ENCODE results near the gene AFAP1L1.

Gene AFAP1L1

DNA sequence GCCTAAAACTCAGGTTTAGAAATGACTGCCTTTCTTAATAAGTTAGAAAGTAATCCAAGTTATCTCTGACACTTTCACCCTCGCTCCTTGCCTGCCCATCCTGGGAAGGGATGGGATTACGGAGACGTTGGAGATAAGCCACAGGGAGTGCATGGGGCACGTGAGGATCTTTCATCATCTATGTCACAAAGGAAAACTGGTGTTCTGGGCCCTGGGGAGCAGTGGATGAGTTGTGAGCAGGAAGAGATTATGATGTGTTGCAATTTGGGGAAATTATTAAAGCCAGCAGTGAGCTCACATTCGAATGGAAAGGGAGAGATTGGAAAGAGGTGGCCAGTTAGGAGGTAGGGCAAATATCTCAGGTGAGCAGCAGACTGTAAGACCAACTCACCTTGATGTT lies 12.8 kb downstream of the AFAP1L1 start:
- DNase-seq (ENCODE audit: low spot score) = no peak

DNA sequence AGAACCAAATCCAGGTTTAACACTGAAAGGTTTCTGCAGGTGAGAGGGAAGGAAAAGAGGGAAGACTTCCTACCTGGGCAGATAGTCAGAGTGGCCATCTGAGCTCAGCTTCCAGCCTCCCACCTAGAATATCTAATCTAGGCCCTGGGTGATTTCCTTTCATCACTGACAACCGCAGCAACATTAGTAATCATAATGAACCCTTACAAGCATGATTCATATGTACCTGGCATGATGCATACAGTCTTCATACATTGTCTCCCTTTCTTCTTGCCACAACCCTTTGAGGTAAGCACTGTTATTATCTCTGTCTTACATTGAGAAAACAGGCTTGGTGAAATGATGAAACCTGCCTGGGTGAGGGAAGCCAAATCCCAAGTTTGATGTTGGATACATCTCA lies 13.5 kb downstream of the AFAP1L1 start:
- DNase-seq (ENCODE audit: low spot score) = no peak

DNA sequence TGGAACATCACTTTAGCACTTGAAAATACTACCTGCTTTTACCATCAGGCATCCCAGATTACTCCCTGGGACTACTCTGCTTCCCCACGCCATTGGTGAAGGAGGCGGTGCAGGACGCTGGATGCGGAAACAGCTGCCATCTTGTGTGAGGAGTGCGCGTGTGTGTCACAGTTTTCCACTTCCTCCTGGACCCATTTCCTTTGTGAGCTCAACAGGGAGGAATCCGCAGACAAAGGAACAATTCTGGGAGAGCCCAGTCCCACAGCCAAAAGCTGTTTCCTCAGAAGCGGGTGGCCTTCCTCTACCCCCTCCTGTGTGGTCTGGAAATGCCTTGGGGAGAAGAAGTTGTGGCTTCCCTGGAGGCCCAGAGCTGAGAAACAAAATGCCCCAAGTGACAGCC lies 16.8 kb downstream of the AFAP1L1 start:
- no peak for DNase-seq (ENCODE audit: low spot score)

DNA sequence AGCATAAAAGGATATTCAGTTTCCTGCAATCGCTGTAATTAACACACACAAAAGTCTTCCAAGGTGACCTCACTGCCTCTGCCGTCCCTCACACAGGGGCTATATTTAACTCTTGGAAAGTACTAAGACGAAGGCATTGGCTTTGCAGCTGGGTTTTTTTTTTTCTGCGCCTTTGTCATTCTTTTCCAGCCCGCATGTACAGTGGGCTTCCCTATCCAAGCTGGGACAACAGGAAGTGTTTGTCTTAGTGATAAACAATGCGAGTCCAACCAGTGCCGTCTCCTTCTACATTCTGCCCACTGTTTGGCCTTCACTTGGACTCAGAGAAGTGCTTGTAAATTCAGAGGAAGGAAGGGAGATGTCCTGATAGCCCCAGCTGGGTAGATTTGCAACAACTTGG lies 17.6 kb downstream of the AFAP1L1 start:
- no peak for DNase-seq (ENCODE audit: low spot score)

DNA sequence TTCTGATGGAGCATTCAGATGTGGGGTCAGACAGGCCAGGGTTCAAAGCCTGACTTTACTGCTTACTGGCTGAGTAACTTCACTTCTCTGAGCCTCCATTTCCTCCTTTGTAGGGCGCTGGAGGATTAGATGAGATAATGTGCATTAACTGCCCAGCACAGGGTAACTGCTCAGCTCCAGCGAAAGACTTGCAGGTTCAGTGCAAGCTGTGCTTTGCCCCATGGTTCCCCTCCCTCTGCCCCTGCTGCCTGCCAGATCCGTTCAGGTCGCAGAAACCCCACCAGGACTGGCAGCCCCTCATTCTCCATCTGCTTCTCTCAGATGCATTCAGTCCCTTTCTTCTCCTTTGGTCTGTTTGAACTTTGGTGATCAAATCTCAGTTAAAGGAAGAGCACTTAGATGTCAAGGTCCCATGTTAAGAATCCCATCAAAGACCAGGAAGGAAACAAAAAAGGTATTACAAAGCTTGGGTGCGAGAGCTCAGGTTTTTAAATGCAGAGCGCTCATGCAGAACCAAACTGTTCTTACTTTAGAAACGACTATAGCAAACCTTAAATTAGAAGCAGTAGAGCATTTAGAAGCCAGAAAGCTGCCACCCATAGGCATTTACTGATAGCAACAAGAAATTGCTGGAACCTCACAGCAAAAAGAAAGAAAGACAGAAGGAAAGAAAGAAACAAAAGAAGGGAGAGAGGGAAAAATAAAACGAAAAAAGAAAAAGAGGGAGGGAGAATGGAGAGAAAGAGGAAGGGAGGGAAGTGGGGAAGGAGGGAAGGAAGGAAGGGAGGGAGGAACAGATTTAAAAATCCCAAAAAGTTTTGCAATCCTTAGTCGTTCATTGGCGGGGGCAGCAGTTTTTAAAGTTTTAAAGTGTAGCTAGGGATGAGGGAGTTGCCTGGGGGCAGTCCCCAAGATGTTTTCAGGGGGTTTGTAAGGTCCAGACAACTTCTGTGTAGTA lies 23.5 kb downstream of the AFAP1L1 start:
- no peak for DNase-seq (ENCODE audit: low spot score)

DNA sequence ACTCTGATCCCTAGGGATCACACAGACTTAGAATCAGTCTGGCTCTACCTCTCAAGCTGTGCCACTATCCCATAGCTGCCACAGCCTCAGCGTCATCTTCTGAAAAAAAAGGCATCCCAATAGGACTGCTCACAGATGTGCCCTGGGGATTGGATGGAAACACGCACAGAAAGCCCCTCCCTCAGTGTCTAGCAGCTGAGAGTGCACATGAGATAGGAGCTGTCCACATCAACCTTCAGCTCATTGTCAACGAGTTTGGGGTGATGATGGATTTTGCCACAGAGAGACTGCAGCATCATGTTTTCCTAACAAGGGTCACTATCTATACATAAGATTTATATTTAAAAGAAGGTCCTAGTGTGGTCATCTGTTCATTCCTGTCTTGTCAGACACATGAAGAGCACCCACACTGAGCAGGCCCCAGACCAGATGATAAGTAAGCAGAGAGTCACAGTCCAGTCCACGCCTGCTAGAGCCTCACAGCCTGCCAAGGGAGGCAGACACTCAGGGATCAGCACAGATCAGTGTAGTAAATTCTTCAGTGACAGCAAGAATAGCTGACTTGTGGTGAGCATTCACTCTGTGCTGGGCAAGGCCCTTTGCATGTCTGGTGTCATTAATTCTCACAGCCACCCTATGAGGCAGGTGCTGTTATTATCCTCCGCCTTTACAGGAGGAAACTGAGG lies 25.8 kb downstream of the AFAP1L1 start:
- DNase-seq (ENCODE audit: low spot score) = no peak

DNA sequence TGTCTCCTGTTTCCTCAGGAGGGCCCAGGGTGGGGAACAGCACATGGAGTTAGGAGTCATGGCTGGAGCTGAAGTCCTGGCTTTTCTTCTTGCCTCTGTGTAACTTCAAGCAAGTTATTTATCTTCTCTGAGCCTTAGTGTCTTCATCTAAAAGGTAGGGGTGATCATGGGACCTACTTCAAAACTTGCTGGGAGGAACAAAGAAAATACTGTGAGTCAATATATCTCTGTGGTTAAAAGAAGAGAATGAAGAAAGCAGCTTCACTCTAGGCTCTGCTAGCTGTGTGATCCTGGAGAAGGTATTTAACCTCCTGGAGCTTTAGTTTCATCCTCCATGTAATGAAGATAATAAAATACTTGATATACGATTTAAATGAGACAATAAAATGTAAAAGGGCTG lies 26.5 kb downstream of the AFAP1L1 start:
- no peak for DNase-seq (ENCODE audit: low spot score)

DNA sequence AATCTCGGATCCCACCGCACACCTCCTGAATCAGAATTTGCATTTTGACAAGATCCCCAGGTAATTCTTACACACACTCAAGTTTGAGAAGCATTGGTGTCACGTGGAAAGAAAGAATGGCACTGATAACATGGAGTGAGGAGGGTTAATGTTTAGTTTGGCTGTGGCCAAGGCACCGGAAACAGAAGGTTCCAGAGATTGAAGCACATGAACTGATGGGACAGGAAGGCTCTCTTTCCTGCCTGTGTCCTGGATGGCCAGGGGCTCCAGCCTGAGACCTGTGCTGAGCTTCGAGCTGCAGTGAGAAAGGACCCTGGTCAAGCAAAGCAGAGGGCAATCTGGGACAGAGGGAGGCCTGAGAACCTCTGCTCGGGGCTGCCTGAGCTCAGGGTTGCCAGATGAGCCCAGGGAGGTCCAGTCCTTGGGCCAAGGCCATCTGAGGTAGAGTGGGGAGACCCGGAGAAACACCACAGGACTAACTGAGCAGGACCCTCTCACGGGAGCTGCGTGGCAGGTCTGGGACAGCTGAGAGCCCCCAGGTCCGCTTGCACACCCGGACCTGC lies 27.3 kb downstream of the AFAP1L1 start:
- no peak for DNase-seq (ENCODE audit: low spot score)

DNA sequence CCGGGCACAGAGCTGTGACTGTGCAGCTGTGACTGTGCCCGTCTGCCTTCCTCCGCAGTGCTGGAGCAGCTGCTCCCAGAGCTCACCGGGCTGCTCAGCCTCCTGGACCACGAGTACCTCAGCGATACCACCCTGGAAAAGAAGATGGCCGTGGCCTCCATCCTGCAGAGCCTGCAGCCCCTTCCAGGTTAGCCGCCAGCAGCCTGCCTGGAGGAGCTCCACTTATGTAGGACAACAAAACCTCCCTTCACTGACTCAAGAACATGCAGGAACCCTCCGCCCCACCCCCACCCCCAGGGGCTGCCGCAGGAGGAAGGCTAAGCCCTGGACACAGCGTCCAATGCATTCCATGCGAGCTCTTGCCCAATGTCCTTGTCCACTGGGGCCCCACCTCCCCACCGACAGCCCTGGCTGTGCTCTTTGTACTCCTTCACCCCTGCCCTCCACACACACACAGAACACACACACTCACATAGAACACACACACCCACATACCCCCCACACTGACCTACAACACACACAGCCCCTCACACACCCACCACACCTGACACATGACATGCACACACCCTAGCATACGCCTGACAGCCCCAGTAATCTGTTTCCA lies 27.9 kb downstream of the AFAP1L1 start:
- DNase-seq (ENCODE audit: low spot score) = no peak

DNA sequence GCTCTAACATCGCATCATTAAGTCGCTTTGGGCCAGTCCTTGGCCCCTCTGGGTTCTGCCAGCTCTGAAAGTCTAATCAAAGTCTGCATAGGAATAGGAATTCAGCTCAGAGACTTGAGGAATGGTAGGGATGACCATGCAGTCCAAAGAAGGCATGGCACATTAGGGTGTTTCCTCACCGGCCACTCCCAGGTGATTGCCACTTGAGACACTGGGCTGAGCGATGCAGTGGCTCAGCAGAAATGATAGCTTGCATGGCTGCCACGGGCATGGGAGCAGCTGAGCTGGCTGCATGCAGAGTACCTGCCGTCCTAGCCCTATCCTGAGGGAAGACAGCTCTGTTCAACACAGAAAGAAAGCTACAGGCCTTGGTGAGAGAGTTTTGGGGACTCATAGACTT lies 28.8 kb downstream of the AFAP1L1 start:
- DNase-seq (ENCODE audit: low spot score) = no peak

DNA sequence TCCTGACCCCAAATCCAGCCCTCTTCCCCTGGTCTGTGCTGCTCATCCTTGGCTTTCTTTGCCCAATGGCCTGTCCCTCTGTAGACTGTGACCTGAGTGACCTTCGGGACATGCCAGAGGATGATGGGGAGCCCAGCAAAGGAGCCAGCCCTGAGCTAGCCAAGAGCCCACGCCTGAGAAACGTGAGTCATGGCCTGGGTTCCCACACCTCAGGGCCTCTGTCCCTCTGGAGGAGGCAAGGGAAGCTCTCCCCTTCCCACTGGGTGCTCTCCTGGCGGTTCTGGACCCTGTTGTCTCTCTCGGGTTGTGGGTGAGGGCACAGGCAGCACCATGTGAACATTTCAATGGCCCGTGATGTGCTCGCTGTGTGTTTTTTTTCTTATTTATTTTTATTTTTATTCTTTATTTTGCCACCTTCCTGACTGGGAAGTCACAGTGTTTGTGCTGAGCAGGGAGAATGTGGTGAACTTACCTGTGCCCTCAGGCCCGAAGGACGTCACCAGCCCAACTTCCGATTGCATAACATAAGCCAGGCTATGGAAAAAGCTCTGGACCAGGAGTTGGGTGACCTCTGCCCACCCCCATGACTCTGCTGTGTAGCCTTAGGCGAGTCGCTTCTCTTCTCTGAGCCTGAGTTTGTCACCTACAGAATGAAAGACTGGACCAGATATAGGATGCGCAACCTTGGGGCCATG lies 29.5 kb downstream of the AFAP1L1 start:
- no peak for DNase-seq (ENCODE audit: low spot score)

DNA sequence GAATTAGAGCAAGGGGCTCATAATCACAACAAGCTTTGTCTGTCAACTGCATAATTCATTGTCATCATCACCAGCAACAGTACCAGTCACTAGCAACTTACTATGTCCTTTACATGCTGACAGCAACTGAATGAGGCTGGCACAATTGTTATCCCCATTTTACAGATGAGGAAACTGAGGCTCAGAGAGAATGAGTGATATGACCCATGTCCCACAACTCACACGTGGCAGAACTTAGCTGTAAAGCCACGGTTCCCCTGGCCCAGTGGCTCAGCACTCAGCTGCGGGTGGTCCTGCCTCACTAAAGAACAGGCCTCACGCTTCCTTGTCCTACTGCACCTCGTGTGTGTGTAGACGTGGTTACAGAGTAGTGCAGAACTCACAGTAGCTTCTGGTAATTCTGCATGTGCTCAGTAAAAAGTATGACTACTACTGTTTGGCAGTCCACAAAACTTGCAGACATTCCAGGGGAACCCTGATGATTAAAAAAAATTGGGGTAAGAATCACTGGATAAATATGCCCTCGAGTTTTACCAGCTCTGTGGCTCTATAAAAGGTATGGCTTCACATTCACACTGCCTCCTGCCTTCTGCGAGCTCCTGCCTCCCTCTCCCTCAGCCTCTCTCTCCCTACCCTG lies 30.2 kb downstream of the AFAP1L1 start:
- no peak for DNase-seq (ENCODE audit: low spot score)

DNA sequence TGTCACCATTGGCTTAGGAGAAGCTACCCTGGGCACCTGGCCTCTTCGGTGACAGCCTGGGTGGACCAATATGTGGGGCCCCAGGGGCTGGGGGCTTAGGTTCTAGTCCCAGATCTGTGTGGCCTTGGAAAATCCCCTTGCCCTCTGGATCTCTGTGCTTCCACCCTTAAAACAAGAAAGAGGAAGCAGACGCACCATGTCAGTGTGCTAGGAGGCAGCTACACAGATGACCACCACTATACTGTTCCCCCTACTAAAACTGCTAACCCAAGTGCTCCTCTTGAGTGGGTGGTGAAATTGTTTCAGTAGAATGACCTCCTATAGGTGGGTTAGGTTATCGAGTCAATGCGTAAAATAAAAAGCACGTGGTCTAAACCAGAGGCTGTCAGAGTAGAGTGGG lies 31.0 kb downstream of the AFAP1L1 start:
- DNase-seq (ENCODE audit: low spot score) = no peak

DNA sequence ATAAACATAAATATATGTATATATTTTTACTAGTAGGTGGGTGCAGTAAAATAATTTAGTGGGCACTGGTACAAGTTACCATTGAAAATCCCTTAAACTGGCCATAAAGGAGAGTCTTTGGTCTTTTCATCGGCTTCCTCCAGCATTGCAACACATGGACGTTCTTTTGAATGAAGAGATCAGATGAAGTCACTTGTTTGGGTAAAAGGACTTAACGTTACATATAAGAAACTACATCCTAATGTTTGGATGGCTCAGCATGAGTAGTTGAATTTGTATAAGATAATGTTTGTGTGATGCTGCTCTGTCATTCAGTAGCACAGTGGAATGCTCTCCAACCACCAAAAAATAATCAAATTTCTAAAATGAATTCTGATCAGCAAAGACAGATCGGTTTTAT lies 31.6 kb downstream of the AFAP1L1 start:
- no peak for DNase-seq (ENCODE audit: low spot score)

DNA sequence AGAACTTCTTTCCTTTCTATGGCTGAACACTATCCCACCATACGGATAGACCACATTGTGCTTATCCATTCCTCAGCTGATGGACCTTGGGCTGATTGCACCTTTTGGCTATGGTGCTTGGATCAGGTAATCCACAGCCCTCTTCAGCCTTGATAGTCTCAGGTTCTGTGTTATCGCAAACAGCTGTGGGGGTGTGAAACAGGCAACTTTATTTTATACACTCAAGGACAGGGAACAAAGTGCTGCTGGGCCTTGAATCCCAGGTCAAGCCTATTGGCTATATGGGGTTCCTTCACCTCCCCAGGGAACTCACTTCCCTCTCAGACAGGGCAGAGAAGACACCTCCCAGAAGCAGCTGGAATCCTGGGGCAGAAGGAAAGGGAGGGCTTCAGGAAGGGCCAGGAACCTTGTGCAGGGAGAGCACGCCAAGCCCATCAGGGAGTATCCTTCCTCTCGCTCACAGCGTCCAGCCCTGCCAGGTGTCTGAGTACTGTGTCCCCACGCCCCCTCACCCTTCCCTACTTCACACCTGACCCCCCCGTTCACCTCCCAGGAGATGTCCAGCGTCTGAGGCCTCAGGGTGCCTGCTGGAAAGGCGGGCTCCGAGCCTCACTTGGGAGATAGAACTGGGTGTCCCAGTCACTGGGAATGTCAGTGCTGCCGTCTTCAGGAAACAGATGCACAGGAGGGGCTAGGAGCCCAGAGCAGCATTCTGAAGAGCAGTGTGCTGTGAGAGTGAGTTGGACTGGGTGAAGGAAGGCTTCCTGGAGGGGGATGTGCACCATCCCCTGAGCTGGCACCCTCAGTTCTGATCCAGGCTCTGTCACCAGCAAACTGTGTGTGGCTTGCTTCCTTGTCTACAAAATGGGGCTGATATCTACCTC lies 32.8 kb downstream of the AFAP1L1 start:
- DNase-seq (ENCODE audit: low spot score) = no peak

DNA sequence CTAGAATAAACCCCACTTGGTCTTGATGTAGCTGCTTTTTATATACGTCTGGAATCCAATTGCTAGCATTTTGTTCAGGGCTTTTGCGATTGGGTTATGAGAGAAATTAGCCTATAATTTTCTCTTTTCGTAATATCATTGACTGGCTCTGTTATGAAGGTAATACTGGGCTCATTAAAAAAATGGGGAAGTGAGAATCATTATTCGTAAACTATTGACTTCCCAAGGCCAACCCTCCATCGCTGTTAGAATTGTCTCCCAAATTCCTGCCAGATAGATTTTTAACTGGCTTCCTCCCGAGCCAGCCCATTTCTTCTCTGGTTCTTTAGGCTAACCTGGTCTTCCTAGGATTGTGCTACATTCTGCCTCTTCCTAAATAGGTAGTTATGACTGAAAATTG lies 37.7 kb downstream of the AFAP1L1 start:
- no peak for DNase-seq (ENCODE audit: low spot score)

DNA sequence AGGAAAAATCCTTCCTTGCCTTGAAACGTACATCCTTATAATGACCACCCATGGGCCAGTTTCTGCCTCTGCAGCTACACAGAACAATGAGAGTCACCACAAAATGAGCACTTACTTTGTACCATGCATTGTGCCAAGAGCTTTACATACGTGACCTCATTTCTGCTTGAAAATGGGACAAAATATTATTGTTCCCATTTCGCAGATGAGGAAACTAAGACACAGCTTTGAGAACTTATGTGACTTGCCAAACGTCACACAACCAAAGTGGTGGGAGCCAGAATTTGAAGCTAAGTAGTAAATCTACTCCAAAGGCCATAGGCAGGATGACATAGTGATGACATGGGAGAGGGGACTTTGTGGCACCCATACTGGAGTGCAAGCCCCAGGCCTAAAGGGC lies 38.8 kb downstream of the AFAP1L1 start:
- no peak for DNase-seq (ENCODE audit: low spot score)

DNA sequence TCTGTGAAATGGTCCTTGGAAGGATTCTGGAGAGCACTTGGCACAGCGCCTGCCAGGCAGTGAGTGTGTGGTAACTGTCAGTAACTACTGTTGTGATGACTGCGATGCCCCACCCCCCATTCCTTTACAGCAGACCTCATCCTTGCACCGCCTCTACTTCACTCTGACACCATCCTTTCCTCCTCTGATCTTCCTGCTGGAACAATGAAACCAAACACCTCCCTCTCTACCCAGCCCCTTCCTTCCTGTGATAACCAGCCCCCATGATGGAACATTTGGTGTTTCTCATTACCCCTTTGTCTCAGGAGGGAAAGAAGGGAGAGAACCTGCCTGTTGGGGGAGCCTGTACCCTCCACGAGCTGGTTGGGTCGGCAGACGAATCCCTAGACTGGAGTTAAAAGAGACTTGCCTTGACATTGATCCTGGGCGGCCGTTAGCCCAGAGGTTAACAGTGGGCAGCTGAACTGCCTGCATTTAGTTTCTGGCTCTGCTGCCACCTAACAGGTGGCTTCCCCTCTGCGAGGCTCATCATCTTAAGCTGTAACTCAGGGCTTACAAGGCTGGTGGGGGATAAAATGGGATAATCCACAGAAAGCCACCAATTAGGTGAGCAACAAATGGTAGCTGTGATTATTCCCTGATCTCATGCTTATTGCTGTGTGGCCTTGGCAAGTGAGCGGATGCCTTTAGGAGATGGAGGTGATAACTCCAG lies 39.4 kb downstream of the AFAP1L1 start:
- DNase-seq (ENCODE audit: low spot score) = peak; percentile 53

DNA sequence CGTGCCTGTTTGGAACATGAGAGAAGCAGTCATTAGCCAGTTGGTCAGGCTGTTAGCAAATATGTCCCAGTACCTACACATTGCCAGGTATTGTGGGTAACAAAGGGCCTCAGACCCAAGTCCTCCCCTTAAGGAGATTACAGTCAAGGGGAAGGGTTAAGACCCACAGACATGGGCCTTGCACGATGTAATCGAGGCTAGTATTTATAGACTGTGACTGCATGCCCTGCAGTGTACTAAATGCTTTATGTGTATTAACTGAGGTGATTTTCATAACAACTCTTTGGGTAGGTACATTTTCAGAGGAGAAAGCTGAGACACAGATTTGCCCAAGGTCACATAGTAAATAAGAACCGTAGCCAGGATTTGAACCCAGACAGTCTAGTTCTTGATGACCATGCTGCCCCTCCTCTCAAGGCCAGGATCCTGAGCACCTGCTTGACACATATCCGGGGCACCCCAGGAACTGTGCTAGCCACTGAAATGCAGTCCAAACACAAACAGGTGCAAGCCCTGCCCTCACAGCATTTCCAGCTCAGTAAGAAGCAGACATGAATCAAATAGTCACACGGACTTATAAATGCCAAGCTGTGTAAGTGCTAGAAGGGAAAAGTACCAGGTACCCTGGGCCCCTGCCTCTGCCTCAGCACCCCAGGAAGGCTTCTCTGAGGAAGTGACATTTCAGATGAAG lies 41.6 kb downstream of the AFAP1L1 start:
- DNase-seq (ENCODE audit: low spot score) = no peak

Measured in RKO (cell line).